Mucosa of rectum (tissue), 2 donors: ENCODE results near the gene STAM2.
A peak's percentile ranks its signal among the peaks of the same experiment; 100 is the strongest.
"Not testable (repeated sequence)": the region's sequence is repeated elsewhere in the genome, so short reads cannot be mapped to it uniquely, and the experiment has no call there.

Experiments
- H3K27ac ChIP-seq, 2 donors: one replicate each; pipeline ENCODE4 v1.7.0; 2013; ENCODE audit warnings: inconsistent platforms in 2 of 2, low read depth in 2 of 2, low read length in 2 of 2
- H3K27me3 ChIP-seq, 2 donors: one replicate each; pipeline ENCODE4 v1.7.0; 2013; ENCODE audit warnings: low read length in 2 of 2; ENCODE audit not compliant: control insufficient read depth in 2 of 2, insufficient read depth in 2 of 2
- H3K36me3 ChIP-seq, 2 donors: one replicate each; pipeline ENCODE4 v1.7.0; 2013; ENCODE audit warnings: low read length in 2 of 2; ENCODE audit not compliant: control insufficient read depth in 2 of 2, insufficient read depth in 2 of 2
- H3K4me1 ChIP-seq, 2 donors: one replicate each; pipeline ENCODE4 v1.7.0; 2013; ENCODE audit warnings: low read length in 2 of 2, mild to moderate bottlenecking in 1 of 2; ENCODE audit not compliant: control insufficient read depth in 2 of 2, insufficient read depth in 2 of 2
- H3K4me3 ChIP-seq, 2 donors: one replicate each; pipeline ENCODE4 v1.7.0; 2013; ENCODE audit warnings: low read length in 2 of 2
- H3K9ac ChIP-seq, 2 donors: one replicate each; pipeline ENCODE4 v1.7.0; 2013; ENCODE audit warnings: low read length in 2 of 2, low read depth in 1 of 2, mild to moderate bottlenecking in 1 of 2
- H3K9me3 ChIP-seq, 2 donors: one replicate each; pipeline ENCODE4 v1.7.0; 2013; ENCODE audit warnings: low read length in 2 of 2; ENCODE audit not compliant: control insufficient read depth in 2 of 2
- donor health status: healthy.
- donor health status: Normal muscosa, but diverticular disease.

The STAM2 gene

DNA sequence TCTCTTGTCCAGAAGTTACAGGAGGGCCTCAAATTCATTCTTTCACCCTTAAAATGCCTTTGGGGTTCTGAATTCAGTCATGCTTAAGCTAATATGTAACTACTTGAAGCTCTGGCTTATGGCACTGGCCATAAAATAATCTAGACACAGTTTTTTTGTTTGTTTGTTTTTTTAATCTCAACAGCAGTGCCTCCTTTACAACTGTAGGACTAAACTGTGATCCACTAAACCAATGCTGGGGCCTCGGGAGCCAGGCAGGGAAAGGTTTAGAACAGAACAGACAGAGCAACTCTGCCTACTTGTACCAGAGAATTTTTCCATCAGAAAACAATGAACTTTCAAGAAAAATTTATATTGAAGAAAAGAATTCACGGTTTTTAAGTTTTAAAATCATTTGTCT, 1.7 kb downstream of the STAM2 start:
- Histone ChIP-seq H3K36me3 (no peaks in the 10 kb centered on the region), H3K27ac (no peak overlapping the region), H3K4me1 (peaks cover 7 to 11% of the 10 kb centered on the region in 2 donors), H3K9ac (no peak overlapping the region), H3K27me3 (no peaks in the 10 kb centered on the region), H3K4me3 (peak overlapping the region in 1 of 2 donors; percentile 100), H3K9me3 (no peaks in the 10 kb centered on the region)

GRCh38 chr2:152172201-152172785, 3.3 kb downstream of the STAM2 start:
- H3K4me1 ChIP-seq: peaks cover 8 to 11% of the 10 kb centered on the region in 2 donors
- H3K36me3 ChIP-seq, H3K9me3 ChIP-seq, H3K27me3 ChIP-seq: not testable (repeated sequence)
- peak overlapping the region; percentile 49 to 79 for H3K27ac ChIP-seq
- H3K4me3 ChIP-seq: peak overlapping the region in 1 of 2 donors; percentile 6
- peak overlapping the region in 1 of 2 donors; percentile 14 for H3K9ac ChIP-seq

DNA sequence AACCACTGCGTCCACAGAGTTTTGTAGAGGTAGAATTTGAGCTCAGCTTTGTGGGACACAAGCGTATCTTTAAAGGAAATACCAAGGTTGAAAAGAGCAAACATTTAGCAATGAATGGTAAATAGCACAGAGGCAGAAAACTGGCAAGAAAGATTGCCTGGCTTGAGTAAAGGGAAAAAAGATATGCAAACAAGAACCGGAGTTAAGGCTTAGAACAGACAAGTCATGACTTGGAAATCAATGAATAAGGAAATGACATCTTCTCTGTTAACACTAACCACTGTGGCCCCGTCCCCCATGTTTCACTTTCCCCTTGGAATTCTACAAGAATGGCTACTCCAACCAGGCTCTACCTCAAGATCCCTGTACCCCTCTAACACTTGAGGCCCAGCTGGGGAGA, 3.8 kb downstream of the STAM2 start:
- Histone ChIP-seq H3K9ac (peak overlapping the region in 1 of 2 donors; percentile 14), H3K4me3 (peak overlapping the region in 1 of 2 donors; percentile 6), H3K27ac (peak overlapping the region; percentile 49 to 79), H3K9me3 (no peaks in the 10 kb centered on the region), H3K27me3 (no peaks in the 10 kb centered on the region), H3K4me1 (peaks cover 10 to 11% of the 10 kb centered on the region in 2 donors), H3K36me3 (no peaks in the 10 kb centered on the region)

GRCh38 chr2:152169158-152169557, 6.4 kb downstream of the STAM2 start:
- not testable (repeated sequence) for H3K9me3 ChIP-seq, H3K9ac ChIP-seq, H3K4me3 ChIP-seq, H3K36me3 ChIP-seq, H3K4me1 ChIP-seq, H3K27ac ChIP-seq, H3K27me3 ChIP-seq

DNA sequence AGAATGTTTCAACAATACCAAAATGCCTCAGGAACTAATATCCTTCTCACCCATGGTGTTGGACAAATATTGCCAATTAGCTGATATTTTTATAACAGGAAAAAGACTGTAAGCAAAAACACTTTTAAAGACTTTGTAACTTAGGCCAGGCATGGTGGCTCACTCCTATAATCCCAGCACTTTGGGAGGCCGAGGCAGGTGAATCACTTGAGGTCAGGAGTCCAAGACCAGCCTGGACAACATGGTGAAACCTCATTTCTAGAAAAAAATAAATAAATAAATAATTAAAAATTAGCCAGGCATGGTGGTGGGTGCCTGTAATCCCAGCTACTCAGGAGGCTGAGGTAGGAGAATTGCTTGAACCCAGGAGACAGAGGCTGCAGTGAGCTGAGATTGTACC, 8.1 kb downstream of the STAM2 start:
- H3K36me3 ChIP-seq, H3K4me3 ChIP-seq, H3K27me3 ChIP-seq, H3K4me1 ChIP-seq, H3K27ac ChIP-seq, H3K9me3 ChIP-seq, H3K9ac ChIP-seq: not testable (repeated sequence)

- Histone ChIP-seq H3K36me3 (peaks cover 0 to 2% of the 10 kb centered on the region in 2 donors), H3K4me3 (no peak overlapping the region), H3K27me3 (no peaks in the 10 kb centered on the region), H3K9me3 (no peaks in the 10 kb centered on the region), H3K9ac (no peak overlapping the region), H3K27ac (no peak overlapping the region), H3K4me1 (peaks cover 4% of the 10 kb centered on the region in 2 donors)
These were observed 8.5 kb downstream of the STAM2 start for GRCh38 chr2:152167065-152167464.

GRCh38 chr2:152166633-152167032, 8.9 kb downstream of the STAM2 start:
- Histone ChIP-seq H3K27ac (no peak overlapping the region), H3K4me3 (no peak overlapping the region), H3K9ac (no peak overlapping the region), H3K9me3 (no peaks in the 10 kb centered on the region), H3K4me1 (peaks cover 2 to 3% of the 10 kb centered on the region in 2 donors), H3K36me3 (peaks cover 0 to 2% of the 10 kb centered on the region in 2 donors), H3K27me3 (no peaks in the 10 kb centered on the region)

- no peak overlapping the region for H3K4me3 ChIP-seq
- H3K27me3 ChIP-seq: no peaks in the 10 kb centered on the region
- peaks cover 0 to 2% of the 10 kb centered on the region in 2 donors for H3K36me3 ChIP-seq
- no peak overlapping the region for H3K9ac ChIP-seq
- H3K27ac ChIP-seq: no peak overlapping the region
- H3K4me1 ChIP-seq: peaks cover 0 to 3% of the 10 kb centered on the region in 2 donors
- H3K9me3 ChIP-seq: no peaks in the 10 kb centered on the region
These were observed 9.8 kb downstream of the STAM2 start for GRCh38 chr2:152165780-152166179.

DNA sequence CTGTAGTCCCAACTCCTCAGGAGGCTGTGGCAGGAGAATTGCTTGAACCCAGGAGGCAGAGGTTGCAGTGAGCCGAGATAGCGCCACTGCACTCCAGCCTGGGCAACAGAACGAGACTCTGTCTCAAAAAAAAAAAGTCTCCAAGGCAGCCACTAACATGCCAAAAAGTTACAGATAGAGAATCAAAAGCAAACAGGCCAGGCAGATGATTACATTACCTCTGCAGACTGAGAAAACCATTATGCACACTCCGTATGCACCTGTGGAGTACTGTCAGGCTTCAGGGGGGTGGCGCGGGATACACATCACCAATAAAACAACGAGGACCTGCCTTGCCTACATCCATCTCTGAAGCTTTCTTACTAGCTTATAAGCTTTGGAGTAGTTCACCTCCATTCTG, 10.3 kb downstream of the STAM2 start:
- Histone ChIP-seq H3K4me1 (peaks cover 0 to 3% of the 10 kb centered on the region in 2 donors), H3K36me3 (peaks cover 0 to 2% of the 10 kb centered on the region in 2 donors), H3K4me3 (no peak overlapping the region), H3K27ac (no peak overlapping the region), H3K9ac (no peak overlapping the region), H3K27me3 (no peaks in the 10 kb centered on the region), H3K9me3 (no peaks in the 10 kb centered on the region)

- H3K27me3 ChIP-seq, H3K9ac ChIP-seq, H3K27ac ChIP-seq, H3K4me3 ChIP-seq, H3K36me3 ChIP-seq, H3K4me1 ChIP-seq, H3K9me3 ChIP-seq: not testable (repeated sequence)
These were observed 11.9 kb downstream of the STAM2 start for GRCh38 chr2:152163669-152164068.

DNA sequence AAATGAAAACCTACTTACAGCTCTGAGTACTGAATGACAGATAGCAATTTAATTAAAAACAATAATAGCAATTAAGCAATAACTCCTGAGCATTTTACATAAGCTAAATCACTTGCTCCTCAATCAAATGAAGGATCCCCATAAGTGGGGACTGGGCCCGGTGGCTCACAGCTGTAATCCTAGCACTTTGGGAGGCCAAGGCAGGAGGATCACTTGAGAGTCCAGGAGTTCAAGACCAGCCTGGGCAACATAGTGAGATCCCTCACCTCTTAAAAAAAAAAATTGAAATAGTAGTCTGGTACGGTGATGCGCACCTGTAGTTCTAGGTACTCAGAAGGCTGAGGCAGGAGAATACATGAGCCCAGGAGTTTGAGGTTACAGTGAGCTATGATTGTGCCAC, 13.4 kb downstream of the STAM2 start:
- no peaks in the 10 kb centered on the region for H3K27me3 ChIP-seq
- H3K27ac ChIP-seq: no peak overlapping the region

More for the DNA sequence above, 13.4 kb downstream of the STAM2 start:
- Histone ChIP-seq H3K4me1 (peaks cover 0 to under 1% of the 10 kb centered on the region in 2 donors), H3K9me3 (no peaks in the 10 kb centered on the region), H3K36me3 (peaks cover 0 to 2% of the 10 kb centered on the region in 2 donors), H3K9ac (no peak overlapping the region), H3K4me3 (no peak overlapping the region)
